Regular cardiac myocyte (primary cell): ENCODE measurements around the gene GOLGA8F. TPM values are rescaled to one million over a fixed set of nuclear protein-coding genes. Genes with fewer than 3 reads are reported as not detected.

Experiments used
- total RNA-seq: library from RNA; depleted of rRNA; stranded (reverse); fragments of >200 nt; gene quantifications from 2 replicates; pipeline ENCODE4 v1.2.3, GENCODE V29; 2014

GOLGA8F gene
- total RNA-seq: not detected in 2 replicates

GRCh38 chr15:28378364-28378763 lies at the start of gene GOLGA8F:
Gene GOLGA8F (plus strand): TSS chr15:28378664. CDS start chr15:28378762, 98 bp downstream.

GRCh38 chr15:28357984-28358383 lies 20.5 kb upstream of the GOLGA8F start, which contains the start of gene GOLGA6L24:
Gene GOLGA6L24 (minus strand): TSS chr15:28358084. CDS start chr15:28358023, 61 bp downstream.

Other genes with a start within 250 kb of the GOLGA8F start
- gene HERC2, start 56.5 kb upstream of the GOLGA8F start, total RNA-seq: 35.8 and 41.6 TPM in 2 replicates
- not detected in 2 replicates for gene GOLGA6L24, start 20.6 kb upstream of the GOLGA8F start, total RNA-seq
- not detected in 2 replicates for gene GOLGA8G, start 154.3 kb downstream of the GOLGA8F start, total RNA-seq
- not detected in 2 replicates for gene GOLGA6L25, start 174.9 kb downstream of the GOLGA8F start, total RNA-seq